ENCODE results near the gene TMEM17. TPM values are rescaled to one million over a fixed set of nuclear protein-coding genes. Genes with fewer than 3 reads are reported as not detected.

TMEM17 gene
- total and polyA plus RNA-seq, 2 experiments from 2014 or later: 0.94 to 1.7 TPM

- TF ChIP-seq ZNF462 (CRISPR knock-in tag; IDR thresholded peaks at IDR 0.05): no peak
- no peak for TF ChIP-seq CTCF (conservative IDR thresholded peaks at IDR 0.05; ENCODE audit: low read depth in 2 of 2)
- TF ChIP-seq JUNB (IDR thresholded peaks at IDR 0.05; ENCODE audit: unreplicated experiment): no peak
- no peak for TF ChIP-seq ZNF114 (CRISPR knock-in tag; IDR thresholded peaks at IDR 0.05)
- TF ChIP-seq ZNF331 (CRISPR knock-in tag; IDR thresholded peaks at IDR 0.05; ENCODE audit: low read depth): no peak
- no peak for TF ChIP-seq EZH2phosphoT487 (IDR thresholded peaks at IDR 0.05; ENCODE audit: unreplicated experiment)
- TF ChIP-seq ETS1 (IDR thresholded peaks at IDR 0.05): no peak
- TF ChIP-seq EZH2 (IDR thresholded peaks at IDR 0.05; ENCODE audit: low read depth, unreplicated experiment): no peak
- no peak for TF ChIP-seq STAT1 (IDR thresholded peaks at IDR 0.05; ENCODE audit: unreplicated experiment)
These were observed 36.9 kb downstream of the TMEM17 start (continued) for GRCh38 chr2:62469114-62469513.
